Hematopoietic multipotent progenitor cell treated with erythropoietin and hydrocortisone succinate and interleukin-3 and kit ligand, for 8 days (in vitro differentiated cells): Measurements from ENCODE around the gene CABP5.
"Not testable (repeated sequence)": the region's sequence is repeated elsewhere in the genome, so short reads cannot be mapped to it uniquely, and the experiment has no call there.

Experiments
- DNase-seq: peaks from one replicate; pipeline ENCODE4 v3.0.0-alpha.2; 2015

Gene CABP5

DNA sequence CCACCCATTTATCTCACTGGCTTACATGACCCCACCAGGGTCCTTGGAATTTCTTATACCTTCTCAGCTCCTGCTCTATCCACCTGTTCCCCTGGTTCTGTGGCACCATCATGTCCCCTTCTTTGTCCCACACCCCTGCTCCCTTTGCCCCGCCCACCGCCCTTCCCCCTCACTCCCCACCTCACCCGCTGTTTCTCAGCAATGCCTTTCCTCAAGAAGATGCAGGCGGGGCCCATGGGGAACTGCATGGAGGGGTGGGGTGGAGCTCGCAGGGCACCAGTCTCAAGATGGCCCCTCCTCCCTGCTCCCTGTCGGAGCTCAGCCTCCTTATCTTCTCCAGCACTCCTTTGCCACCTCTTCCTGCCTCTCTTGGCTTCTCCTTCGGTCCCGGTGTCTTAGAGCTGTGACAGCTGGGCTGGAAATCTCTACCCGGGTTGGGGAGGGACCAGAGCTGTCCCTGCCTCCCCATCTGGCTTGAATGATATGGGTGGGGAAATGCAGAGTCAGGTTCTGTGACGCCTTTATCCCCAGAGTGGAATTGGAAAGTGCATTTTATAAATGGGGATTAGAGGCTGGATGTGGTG lies at the start of gene CABP5:
Gene CABP5, minus strand, starts transcription at position 405 of the 584 bp plus-strand sequence. Its CDS starts 157 bp downstream, at position 248.
- peak; percentile 44 for DNase-seq

DNA sequence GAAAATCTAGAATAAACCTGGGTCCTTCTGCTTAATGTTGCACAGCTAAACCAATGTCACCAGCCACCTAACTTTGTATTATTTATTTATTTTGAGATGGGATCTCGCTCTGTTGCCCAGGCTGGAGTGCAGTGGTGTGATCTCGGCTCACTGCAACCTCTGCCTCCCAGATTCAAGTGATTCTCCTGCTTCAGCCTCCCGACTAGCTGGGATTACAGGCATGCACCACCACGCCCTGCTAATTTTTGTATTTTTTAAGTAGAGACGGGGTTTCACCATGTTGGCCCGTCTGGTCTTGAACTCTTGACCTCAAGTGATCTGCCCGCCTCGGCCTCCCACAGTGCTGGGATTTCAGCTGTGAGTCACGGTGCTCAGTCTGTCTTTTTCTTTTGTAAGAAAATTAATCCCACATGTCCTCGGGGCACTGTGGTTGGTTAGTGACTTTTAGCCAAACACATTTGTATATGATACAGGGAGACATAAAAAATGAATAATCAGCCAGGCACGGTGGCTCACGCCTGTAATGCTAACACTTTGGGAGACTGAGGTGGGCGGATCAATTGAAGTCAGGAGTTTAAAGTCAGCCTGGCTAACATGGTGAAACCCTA lies 47.3 kb upstream of the CABP5 start:
- not testable (repeated sequence) for DNase-seq

GRCh38 chr19:48090281-48090802 lies 46.5 kb upstream of the CABP5 start:
- no peak for DNase-seq

DNA sequence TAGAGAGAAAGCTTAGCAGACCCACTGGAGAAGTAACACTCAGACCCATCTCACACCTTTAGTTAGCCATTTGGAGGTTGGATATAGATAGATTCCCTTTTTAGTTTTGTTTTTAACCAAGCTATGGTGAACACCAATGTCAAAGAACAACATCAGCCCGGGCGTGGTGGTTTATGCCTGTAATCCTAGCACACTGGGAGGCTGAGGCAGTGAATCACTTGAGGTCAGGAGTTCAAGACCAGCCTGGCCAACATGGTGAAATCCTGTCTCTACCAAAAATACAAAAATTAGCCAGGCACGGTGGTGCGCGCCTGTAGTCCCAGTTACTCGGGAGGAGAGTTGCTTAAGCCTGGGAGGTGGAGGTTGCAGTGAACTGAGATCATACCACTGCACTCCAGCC lies 45.1 kb upstream of the CABP5 start:
- DNase-seq: not testable (repeated sequence)

DNA sequence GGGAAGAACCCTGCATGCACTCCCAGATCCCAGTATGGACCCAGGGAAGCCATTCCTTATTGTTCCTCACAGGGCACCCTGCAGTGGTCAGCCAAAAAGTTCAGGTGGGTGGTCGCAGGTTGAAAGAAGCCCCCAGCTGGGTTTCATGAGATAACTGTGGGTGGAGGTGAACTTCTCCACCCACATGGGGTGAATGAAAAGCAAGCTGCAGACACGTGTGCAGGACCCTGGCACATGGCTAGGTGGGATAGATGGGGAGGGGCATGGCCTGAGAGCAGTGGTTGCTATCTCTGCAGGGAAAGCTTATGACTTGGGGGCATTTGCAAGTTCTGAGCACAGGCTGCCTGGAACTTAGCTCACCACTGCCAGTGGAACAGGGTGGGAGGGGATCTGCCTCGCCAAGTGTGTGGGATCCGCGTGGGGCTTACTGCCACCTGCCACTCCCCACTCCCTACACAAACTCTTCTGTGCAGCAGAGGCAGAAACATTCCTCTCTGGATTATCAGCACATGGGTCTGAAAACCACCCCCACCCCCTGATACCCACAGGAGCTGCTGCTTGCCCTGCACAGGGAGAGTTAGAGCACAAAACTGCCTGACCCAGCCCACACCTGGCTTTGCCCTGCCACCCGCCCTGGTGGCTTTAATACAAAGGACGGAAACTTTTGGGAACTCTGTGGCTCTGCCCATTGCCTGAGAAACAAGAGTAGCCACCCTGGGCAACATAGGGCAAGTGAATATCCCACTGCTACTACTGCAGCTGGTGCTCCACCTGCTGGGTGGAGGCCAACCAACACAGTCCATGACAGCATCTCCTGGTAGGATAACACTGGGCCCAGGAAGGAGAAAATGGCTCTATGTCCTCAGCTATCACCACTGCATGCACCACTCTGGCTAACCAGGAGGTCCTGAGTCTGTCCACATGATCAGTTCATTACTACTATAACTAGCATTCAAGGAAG lies 42.3 kb upstream of the CABP5 start:
- peak; percentile 6 for DNase-seq

DNA sequence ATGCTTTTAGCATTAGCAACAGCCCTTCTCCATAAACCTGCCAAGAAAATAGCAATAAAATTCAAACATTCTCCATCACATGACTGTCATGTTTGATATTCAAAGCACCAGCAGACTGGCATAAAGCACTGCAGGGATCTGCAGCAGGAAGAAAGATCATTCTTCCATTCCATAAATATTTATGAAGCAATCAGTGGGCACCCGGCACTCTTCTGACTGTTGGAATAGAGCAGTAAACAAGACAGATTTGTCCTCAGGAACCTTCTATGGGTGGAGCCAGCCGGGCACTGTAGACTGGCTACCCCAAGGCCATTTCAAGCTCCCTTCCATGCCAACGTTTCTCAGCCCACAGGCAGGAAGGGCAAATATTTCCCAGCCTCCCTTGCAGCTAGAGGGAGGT lies 41.2 kb upstream of the CABP5 start:
- no peak for DNase-seq

GRCh38 chr19:48081106-48081505 lies 37.2 kb upstream of the CABP5 start:
- no peak for DNase-seq

- DNase-seq: not testable (repeated sequence)
Observed at GRCh38 chr19:48070177-48070769, 26.4 kb upstream of the CABP5 start.

DNA sequence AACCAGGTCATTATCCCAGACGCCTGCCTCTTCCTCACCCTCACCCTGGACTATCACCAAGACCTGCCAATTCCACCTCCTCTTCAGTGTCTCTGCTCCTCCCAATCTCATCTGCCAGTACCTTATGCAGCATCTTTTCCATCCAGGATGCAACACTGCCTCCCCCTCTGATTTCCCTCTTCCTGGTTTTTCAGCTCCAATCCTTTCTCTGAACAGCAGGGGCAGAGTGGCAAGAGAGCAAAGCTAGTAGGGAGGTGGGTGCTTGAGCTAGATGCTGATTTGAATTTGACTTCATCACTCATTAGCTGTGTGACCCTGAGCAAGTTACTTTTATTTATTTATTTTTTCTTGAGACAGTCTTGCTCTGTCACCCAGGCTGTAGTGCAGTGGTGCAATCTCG lies 25.6 kb upstream of the CABP5 start:
- no peak for DNase-seq

DNA sequence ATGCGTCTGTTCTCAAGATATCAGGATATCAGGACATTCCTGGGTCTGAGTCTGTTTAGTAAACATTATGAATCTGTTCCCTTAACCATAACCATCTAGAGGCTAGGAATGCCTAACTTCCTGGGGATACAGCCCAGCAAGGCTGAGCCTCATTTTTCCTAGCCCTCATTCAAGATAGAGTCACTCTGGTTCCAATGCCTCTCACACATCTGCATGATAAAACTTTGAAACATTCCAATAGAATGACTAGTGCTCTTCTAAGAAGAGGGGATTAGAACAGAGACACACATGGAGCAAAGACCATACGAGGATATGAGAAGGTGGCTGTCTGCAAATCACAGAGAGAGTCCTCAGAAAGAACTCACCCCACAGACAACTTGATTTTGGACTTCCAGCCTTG lies 20.6 kb upstream of the CABP5 start:
- DNase-seq: no peak

- DNase-seq: no peak
Observed at GRCh38 chr19:48061401-48062344, 17.8 kb upstream of the CABP5 start.

DNA sequence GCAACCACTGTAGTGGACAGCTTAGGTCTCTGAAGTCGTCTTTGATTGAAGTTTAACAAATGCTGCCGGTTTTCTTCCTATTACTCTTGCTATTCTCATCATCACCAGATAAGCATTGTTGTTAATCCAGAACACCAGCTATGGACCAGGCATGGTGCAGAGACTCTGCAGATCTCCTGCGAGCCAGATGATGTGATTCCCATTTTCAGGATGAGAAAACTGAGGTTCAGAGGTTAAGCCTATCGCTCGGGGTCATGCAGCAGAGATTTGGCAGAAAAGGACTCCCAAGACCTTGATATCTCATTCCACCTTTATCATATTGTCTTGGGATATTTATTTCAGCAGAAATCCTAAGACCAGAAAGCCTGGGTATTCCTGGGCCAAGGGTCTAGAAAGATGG lies 16.5 kb upstream of the CABP5 start:
- DNase-seq: no peak

- DNase-seq: no peak
Observed at GRCh38 chr19:48059331-48059730, 15.5 kb upstream of the CABP5 start.

GRCh38 chr19:48053856-48054255 lies 10.0 kb upstream of the CABP5 start:
- no peak for DNase-seq

DNA sequence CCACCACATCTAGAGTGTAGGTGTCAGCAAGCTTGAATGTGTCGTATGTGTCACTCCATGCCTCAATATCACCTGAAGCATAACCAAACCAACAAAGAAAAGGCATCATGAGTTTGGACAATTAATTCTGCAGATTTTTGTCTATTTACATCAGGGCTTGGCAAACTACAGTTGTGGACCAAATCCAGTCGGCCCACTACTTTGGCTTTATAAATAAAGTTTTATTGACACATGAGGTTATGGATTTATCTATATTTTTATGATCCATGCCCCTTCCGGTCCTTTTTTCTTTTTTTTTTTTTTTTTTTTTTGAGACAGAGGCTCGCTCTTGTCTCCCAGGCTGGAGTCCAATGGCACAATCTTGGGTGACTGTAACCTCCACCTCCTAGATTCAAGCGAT lies 9.2 kb upstream of the CABP5 start:
- no peak for DNase-seq

DNA sequence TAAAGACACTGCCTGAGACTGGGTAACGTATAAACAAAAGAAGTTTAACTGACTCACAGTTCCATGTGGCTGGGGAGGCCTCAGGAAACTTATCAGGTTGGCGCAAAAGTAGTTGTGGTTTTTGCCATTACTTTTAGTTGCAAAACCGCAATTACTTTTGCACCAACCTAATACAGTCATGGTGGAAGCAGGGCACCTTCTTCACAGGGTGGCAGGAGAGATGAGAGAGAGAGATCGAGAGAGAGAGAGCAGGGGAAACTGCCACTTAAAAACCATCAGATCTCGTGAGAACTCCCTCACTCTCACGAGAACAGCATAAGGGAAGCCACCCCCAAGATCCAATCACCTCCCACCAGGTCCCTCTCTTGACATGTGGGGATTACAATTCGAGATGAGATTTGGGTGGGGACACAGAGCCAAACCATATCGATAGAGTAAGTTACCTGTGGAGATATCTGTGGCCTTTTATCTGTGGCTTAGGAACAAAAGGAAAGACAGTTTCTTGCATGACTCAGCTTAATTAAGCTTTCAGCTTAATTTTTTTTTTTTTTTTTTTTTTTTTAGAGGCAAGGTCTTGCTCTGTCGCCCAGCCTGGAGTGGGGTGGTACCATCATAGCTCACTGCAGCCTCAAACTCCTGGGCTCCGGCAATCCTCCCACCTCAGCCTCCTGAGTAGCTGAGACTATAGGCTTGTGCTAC lies 7.6 kb upstream of the CABP5 start:
- DNase-seq: peak; percentile 33

GRCh38 chr19:48044561-48044960 lies 682 bp upstream of the CABP5 start:
- DNase-seq: no peak

DNA sequence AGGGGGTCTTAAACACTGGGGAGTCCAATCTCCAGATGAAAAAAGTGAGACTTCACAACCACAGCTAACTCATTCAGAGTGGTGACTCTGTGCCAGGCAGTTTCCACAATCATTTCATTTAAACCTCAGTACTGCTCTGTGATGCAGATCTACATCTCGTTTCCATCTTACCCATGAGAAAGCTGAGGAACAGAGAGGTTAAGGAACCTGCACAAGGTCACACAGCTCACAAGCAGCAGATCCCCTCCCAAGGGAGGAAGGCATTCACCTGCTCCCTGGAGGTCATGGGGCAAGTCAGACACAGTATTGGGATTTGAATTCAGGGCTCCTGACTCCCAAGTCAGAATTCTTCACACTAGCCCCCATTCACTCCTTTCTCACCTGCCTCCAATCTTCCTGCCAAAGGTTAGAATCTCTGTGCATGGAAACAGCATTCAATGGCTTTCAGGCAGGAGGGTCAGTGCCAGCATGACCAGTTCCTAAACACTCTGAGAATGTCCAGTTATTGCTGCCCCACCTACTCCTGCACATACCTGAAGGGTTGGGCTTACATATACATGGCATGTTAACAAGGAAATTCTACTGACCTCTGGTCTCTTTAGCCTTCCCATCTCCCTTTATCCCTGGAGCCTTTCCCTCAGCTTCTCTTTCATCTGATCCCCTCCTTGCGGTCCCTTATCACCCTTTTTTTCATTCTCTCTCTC lies 1.9 kb downstream of the CABP5 start:
- no peak for DNase-seq

DNA sequence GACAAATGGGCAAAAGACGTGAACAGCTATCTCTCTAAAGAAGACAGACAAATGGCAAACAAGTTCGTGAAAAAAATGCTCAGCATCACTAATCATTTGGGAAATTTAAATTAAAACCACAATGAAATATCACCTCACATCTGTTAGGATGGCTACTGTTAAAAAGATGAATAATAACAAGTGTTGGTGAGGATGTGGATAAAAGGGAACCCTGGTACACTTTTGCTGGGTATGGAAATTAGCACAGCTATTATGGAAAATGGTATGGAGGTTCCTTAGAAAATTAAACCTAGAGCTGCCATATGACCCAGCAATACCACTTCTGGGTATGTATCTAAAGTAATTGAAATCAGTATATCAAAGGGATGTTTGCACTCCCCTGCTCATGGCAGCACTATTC lies 7.1 kb downstream of the CABP5 start:
- no peak for DNase-seq

- DNase-seq: no peak
Observed at GRCh38 chr19:48033604-48034003, 10.3 kb downstream of the CABP5 start.

GRCh38 chr19:48030073-48030472 lies 13.8 kb downstream of the CABP5 start:
- DNase-seq: no peak
